H1 (cell line): ENCODE measurements around the gene SLX9.

Experiments used
- CHD1 ChIP-seq: IDR thresholded peaks from 2 replicates; pipeline ENCODE4 v1.6.1; 2012; ENCODE audit warnings: low read depth, low read length, improper control_type of control experiment
- EP300 ChIP-seq, 2 experiments: IDR thresholded peaks; 1 replicate in 1 of 2; 2 replicates in 1 of 2; pipeline ENCODE4 v1.6.1; 2011 to 2012; ENCODE audit warnings: low read depth in 2 of 2, low read length in 2 of 2, mild to moderate bottlenecking in 2 of 2, borderline replicate concordance in 1 of 2, inconsistent platforms in 1 of 2, moderate library complexity in 1 of 2
- EZH2 ChIP-seq: fragments of 200-600 bp; sonication (generic); IDR thresholded peaks from 2 replicates; pipeline ENCODE4 v1.7.1; 2012; ENCODE audit warnings: low read depth, mild to moderate bottlenecking, moderate library complexity, low read length, inconsistent platforms; ENCODE audit not compliant: severe bottlenecking
- GABPA ChIP-seq: IDR thresholded peaks from 2 replicates; pipeline ENCODE4 v1.6.1; 2011; ENCODE audit warnings: mild to moderate bottlenecking, low read length, moderate library complexity, borderline replicate concordance; ENCODE audit not compliant: insufficient read depth
- POLR2A ChIP-seq, 2 experiments: IDR thresholded peaks; 1 replicate in 1 of 2; 2 replicates in 1 of 2; pipeline ENCODE4 v1.6.1; 2011; ENCODE audit warnings: low read depth in 2 of 2, low read length in 2 of 2, mild to moderate bottlenecking in 2 of 2; ENCODE audit errors: control extremely low read depth in 1 of 2
- POLR2AphosphoS5 ChIP-seq: IDR thresholded peaks from 2 replicates; pipeline ENCODE4 v1.6.1; 2011; ENCODE audit warnings: low read depth, low read length
- SIRT6 ChIP-seq: IDR thresholded peaks from one replicate; pipeline ENCODE4 v1.7.1; 2012; ENCODE audit warnings: low read length, inconsistent platforms

- no peak for TF ChIP-seq POLR2AphosphoS5
- TF ChIP-seq EZH2, result no peak
- no peak for TF ChIP-seq EP300 (IDR thresholded peaks at IDR 0.05; ENCODE audit: borderline replicate concordance in 1 of 2, low read depth in 2 of 2, low read length in 2 of 2)
- no peak for TF ChIP-seq GABPA
- no peak for TF ChIP-seq POLR2A (IDR thresholded peaks at IDR 0.05; ENCODE audit: control extremely low read depth in 1 of 2, low read depth in 2 of 2, low read length in 2 of 2)
- TF ChIP-seq SIRT6, result no peak
- TF ChIP-seq CHD1, result no peak
Measured at GRCh38 chr21:44987301-44987885, 47.6 kb downstream of the SLX9 start.
